Natural killer cell (primary cell): ENCODE measurements around the gene ZFR2. TPM values are rescaled to one million over a fixed set of nuclear protein-coding genes. Genes with fewer than 3 reads are reported as not detected.

ENCODE experiments used
- ATAC-seq, 3 donors: fragments of 150-1000 bp in 2 of 3; fragments of 200-7000 bp in 1 of 3; cut with Tn5 transposase; 1 replicate in 1 of 3; 2 replicates in 2 of 3; pipeline ENCODE4 v1.10.0; 2021; ENCODE audit warnings: mild to moderate bottlenecking in 2 of 3, moderate library complexity in 2 of 3
- DNase-seq, 2 donors: peaks; one replicate each; pipeline versions ENCODE4 v3.0.0 to v3.0.0-alpha.2; 2013 to 2021; ENCODE audit warnings: mixed read lengths in 1 of 2
- H3K27ac ChIP-seq: one replicate; pipeline ENCODE4 v1.5.1; 2013; ENCODE audit warnings: mild to moderate bottlenecking, low read length
- H3K27me3 ChIP-seq: one replicate; pipeline ENCODE4 v1.6.1; 2013; ENCODE audit warnings: low read length; ENCODE audit not compliant: control insufficient read depth, insufficient read depth
- H3K36me3 ChIP-seq: one replicate; pipeline ENCODE4 v1.6.1; 2013; ENCODE audit warnings: low read length; ENCODE audit not compliant: control insufficient read depth, insufficient read depth
- H3K4me1 ChIP-seq: one replicate; pipeline ENCODE4 v1.6.1; 2013; ENCODE audit warnings: low read length; ENCODE audit not compliant: control insufficient read depth, insufficient read depth
- H3K4me3 ChIP-seq: one replicate; pipeline ENCODE4 v1.5.1; 2013; ENCODE audit warnings: low read length
- H3K9me3 ChIP-seq: one replicate; pipeline ENCODE4 v1.6.1; 2013; ENCODE audit warnings: low read length; ENCODE audit not compliant: control insufficient read depth, insufficient read depth
- H3K27ac Mint-ChIP-seq, 2 donors: one replicate each; pipeline ENCODE4 v1.8.0; 2022; ENCODE audit warnings: mild to moderate bottlenecking in 2 of 2, mixed read lengths in 2 of 2, moderate library complexity in 1 of 2
- H3K27me3 Mint-ChIP-seq, 2 donors: one replicate each; pipeline ENCODE4 v1.8.0; 2022; ENCODE audit warnings: low read depth in 2 of 2, mixed read lengths in 2 of 2
- H3K36me3 Mint-ChIP-seq: one replicate; pipeline ENCODE4 v1.8.0; 2022; ENCODE audit warnings: mixed read lengths
- H3K4me1 Mint-ChIP-seq, 2 donors: one replicate each; pipeline ENCODE4 v1.8.0; 2022; ENCODE audit warnings: mixed read lengths in 2 of 2
- H3K4me3 Mint-ChIP-seq: one replicate; pipeline ENCODE4 v1.8.0; 2022; ENCODE audit warnings: mild to moderate bottlenecking, moderate library complexity, mixed read lengths
- H3K9me3 Mint-ChIP-seq, 2 donors: one replicate each; pipeline ENCODE4 v1.8.0; 2022; ENCODE audit warnings: mixed read lengths in 2 of 2
- WGBS: methylation state at CpG from one replicate; pipeline ENCODE4 v1.1.7; 2013; ENCODE audit warnings: missing lambda C conversion rate; ENCODE audit not compliant: insufficient coverage; 5-methylcytosine and 5-hydroxymethylcytosine counted together
- intact Hi-C: fragments of 100-400 bp; cut with micrococcal nuclease; formaldehyde crosslinking; loops from one replicate; pipeline ENCODE4 v1.14.2; 2022
- total RNA-seq, 4 donors: library from RNA; stranded (reverse); fragments of 120-200 nt in 1 of 4; gene quantifications; one replicate each; pipeline versions ENCODE4 v1.2.3 to v1.2.4, GENCODE V29; 2013 to 2022
- TF ChIP-seq, protein P1 (sequence below): fragments of 200-600 bp; IDR thresholded peaks from one replicate; pipeline ENCODE4 v1.8.0; 2022; ENCODE audit warnings: antibody characterized with exemption

ZFR2 gene
- total RNA-seq, 3 donors from 2014 or later (not counting 1 experiment from before 2014, with no cell fraction given), result 1.6 to 4.4 (median 1.7) TPM

DNA sequence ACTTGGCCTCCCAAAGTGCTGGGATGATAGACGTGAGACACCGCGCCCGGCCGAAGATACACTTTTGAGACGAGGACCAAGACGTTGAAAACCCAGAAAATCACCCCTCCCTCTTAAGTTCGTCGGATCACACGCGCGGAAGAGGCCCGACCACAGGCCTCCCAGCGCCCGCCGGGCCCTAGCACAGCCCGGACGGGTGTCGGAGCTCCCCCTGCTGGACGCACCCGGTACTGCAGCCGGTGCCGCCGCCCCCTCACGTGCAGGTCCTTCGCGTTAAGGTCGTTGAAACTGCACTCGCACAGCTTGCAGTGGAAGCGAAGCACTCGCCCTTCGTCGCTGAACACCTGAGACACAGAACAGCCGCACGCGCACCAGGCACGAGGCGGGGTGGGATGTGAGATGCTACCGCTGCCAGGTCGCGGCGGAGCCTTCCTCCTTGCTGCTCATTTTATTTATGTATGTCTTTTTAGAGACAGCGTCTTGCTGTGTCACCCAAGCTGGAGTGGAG, 46.9 kb downstream of the ZFR2 start:
- ATAC-seq, result peak; percentile 96 to 99 (median 99)
- DNase-seq, result peak; percentile 92 to 94
- H3K27ac ChIP-seq, result no peak overlapping the region
- peak overlapping the region; percentile 81 to 86 for H3K27ac Mint-ChIP-seq
- peaks cover 10 to 34% of the 10 kb centered on the region in 2 donors for H3K4me1 Mint-ChIP-seq
- no peaks in the 10 kb centered on the region for H3K9me3 Mint-ChIP-seq
- H3K4me3 Mint-ChIP-seq, result peak overlapping the region; percentile 70
- no peaks in the 10 kb centered on the region for H3K36me3 Mint-ChIP-seq
- no peaks in the 10 kb centered on the region for H3K27me3 Mint-ChIP-seq
- no peaks in the 10 kb centered on the region for H3K9me3 ChIP-seq
- peaks cover 33% of the 10 kb centered on the region for H3K4me1 ChIP-seq
- 4% methylated on average over 43 of the region's 43 CpGs for WGBS
- H3K4me3 ChIP-seq, result no peak overlapping the region
- no peaks in the 10 kb centered on the region for H3K36me3 ChIP-seq
- intact Hi-C loops, result loop anchor here (1.0 to 5.0 kb wide), 4 partner anchors 35 to 100 kb away; partner anchors contain the start of gene MRPL54
- H3K27me3 ChIP-seq, result no peaks in the 10 kb centered on the region
- TF ChIP-seq, protein P1, sequence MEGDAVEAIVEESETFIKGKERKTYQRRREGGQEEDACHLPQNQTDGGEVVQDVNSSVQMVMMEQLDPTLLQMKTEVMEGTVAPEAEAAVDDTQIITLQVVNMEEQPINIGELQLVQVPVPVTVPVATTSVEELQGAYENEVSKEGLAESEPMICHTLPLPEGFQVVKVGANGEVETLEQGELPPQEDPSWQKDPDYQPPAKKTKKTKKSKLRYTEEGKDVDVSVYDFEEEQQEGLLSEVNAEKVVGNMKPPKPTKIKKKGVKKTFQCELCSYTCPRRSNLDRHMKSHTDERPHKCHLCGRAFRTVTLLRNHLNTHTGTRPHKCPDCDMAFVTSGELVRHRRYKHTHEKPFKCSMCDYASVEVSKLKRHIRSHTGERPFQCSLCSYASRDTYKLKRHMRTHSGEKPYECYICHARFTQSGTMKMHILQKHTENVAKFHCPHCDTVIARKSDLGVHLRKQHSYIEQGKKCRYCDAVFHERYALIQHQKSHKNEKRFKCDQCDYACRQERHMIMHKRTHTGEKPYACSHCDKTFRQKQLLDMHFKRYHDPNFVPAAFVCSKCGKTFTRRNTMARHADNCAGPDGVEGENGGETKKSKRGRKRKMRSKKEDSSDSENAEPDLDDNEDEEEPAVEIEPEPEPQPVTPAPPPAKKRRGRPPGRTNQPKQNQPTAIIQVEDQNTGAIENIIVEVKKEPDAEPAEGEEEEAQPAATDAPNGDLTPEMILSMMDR, result peak; percentile 98

DNA sequence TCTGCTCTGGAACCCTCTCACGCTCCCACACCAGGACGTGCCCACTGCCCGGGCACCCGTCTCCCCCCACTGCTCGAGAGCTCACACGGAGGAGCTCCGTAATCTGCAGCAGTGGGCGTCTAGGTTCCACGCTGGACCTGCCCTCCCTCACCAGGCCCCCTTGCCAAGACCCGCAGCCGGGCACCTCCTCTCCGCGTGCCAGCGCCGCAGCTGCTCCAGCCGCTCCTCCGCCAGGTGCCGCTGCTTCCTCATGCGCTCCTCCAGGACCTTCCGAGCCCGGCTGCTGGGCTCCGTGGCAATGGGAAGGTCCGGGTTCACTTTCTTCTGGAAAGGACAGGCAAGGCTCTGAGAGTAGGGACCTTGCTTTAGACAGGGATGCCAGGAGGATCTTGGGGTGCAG, 47.7 kb downstream of the ZFR2 start:
- no peaks in the 10 kb centered on the region for H3K27me3 ChIP-seq
- H3K36me3 ChIP-seq, result no peaks in the 10 kb centered on the region
- ATAC-seq, result no peak
- no peaks in the 10 kb centered on the region for H3K9me3 ChIP-seq
- H3K4me1 Mint-ChIP-seq, result peaks cover 10 to 34% of the 10 kb centered on the region in 2 donors
- no peaks in the 10 kb centered on the region for H3K27me3 Mint-ChIP-seq
- no peak overlapping the region for H3K4me3 ChIP-seq
- H3K4me1 ChIP-seq, result peaks cover 33% of the 10 kb centered on the region
- no peaks in the 10 kb centered on the region for H3K9me3 Mint-ChIP-seq
- DNase-seq, result no peak
- intact Hi-C loops, result loop anchor here (1.0 to 5.0 kb wide), 2 partner anchors 34 to 99 kb away; no protein-coding TSS in a partner anchor
- peak overlapping the region in 1 of 2 donors; percentile 86 for H3K27ac Mint-ChIP-seq
- no peak overlapping the region for H3K4me3 Mint-ChIP-seq
- WGBS, result 95% methylated on average over 23 of the region's 23 CpGs
- H3K27ac ChIP-seq, result no peak overlapping the region
- TF ChIP-seq, protein P1, result no peak
- H3K36me3 Mint-ChIP-seq, result no peaks in the 10 kb centered on the region

DNA sequence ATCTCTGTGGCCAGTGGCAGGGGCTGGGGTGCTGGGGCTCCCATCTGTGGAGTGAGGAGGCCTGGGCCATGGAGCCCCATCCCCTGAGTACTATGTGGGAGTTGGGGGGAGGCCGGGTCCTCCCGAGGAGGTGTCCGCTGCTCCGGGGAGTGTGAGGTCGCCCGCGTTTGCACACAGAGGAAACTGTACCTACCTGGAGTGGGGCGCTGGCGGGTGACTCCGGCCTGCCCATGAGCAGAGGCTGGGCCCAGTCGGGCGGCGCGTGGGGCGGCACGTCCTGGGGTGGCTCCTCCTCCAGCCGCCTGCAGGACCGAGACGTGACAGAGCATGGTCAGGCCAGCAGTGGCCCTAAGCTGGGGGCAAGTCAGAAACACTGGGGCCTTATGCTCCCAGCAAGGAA, 48.8 kb downstream of the ZFR2 start:
- Histone ChIP-seq H3K27me3 (no peaks in the 10 kb centered on the region), H3K4me1 (peaks cover 36% of the 10 kb centered on the region), H3K36me3 (no peaks in the 10 kb centered on the region), H3K27ac (no peak overlapping the region), H3K4me3 (no peak overlapping the region), H3K9me3 (no peaks in the 10 kb centered on the region)
- WGBS, result 92% methylated on average over 19 of the region's 19 CpGs
- TF ChIP-seq, protein P1, result no peak
- H3K9me3 Mint-ChIP-seq, result no peaks in the 10 kb centered on the region
- H3K27ac Mint-ChIP-seq, result peak overlapping the region in 1 of 2 donors; percentile 22
- H3K4me3 Mint-ChIP-seq, result no peak overlapping the region
- intact Hi-C loops, result loop anchor here (5.0 kb wide), 1 partner anchor 98 kb away; no protein-coding TSS in a partner anchor
- DNase-seq, result no peak
- no peaks in the 10 kb centered on the region for H3K27me3 Mint-ChIP-seq
- peaks cover 12 to 34% of the 10 kb centered on the region in 2 donors for H3K4me1 Mint-ChIP-seq
- ATAC-seq, result no peak
- H3K36me3 Mint-ChIP-seq, result no peaks in the 10 kb centered on the region

DNA sequence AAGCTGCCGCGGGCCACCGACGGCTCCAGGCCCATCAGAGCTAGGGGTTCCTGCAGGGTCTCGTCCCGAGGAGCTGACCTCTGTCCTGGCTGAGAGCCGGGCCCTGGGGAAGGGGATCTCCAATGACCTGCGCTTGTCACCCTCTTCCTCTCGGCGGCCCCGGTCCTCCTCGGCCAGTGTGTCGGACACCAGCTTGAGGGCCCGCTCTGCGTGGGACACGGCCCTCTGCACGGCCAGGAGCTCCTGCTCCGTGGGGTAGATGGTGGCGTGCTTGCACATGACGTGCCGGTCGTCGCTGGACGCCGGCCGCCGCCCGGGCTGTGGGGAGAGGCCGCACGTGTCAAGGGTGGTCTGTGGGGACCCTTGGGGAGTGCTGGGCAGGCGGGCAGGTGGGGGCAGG, 49.9 kb downstream of the ZFR2 start:
- intact Hi-C loops, result no loop called here
- Histone ChIP-seq H3K4me1 (peaks cover 47% of the 10 kb centered on the region), H3K27me3 (no peaks in the 10 kb centered on the region), H3K36me3 (no peaks in the 10 kb centered on the region), H3K27ac (no peak overlapping the region), H3K4me3 (no peak overlapping the region), H3K9me3 (no peaks in the 10 kb centered on the region)
- TF ChIP-seq, protein P1, result no peak
- Mint-ChIP-seq H3K9me3 (no peaks in the 10 kb centered on the region), H3K4me3 (no peak overlapping the region), H3K4me1 (peaks cover 23 to 45% of the 10 kb centered on the region in 2 donors), H3K36me3 (no peaks in the 10 kb centered on the region), H3K27me3 (no peaks in the 10 kb centered on the region), H3K27ac (no peak overlapping the region)
- DNase-seq (no peak), ATAC-seq (no peak)
- WGBS, result 81% methylated on average over 31 of the region's 31 CpGs
